Lower leg skin (tissue), 3 donors: ENCODE data around the gene PLA1A.

ENCODE experiments used
- CTCF ChIP-seq, 3 donors: fragments of 450-650 bp; IDR thresholded peaks; one replicate each; pipeline ENCODE4 v1.5.1; 2016; ENCODE audit warnings: antibody characterized with exemption in 3 of 3, mild to moderate bottlenecking in 3 of 3, moderate library complexity in 2 of 3
- POLR2A ChIP-seq, 2 donors: fragments of 450-650 bp; IDR thresholded peaks; one replicate each; pipeline ENCODE4 v1.6.1; 2016 to 2017; ENCODE audit warnings: antibody characterized with exemption in 2 of 2, mild to moderate bottlenecking in 1 of 2, moderate library complexity in 1 of 2

- no peak for TF ChIP-seq CTCF (IDR thresholded peaks at IDR 0.05)
- TF ChIP-seq POLR2A (IDR thresholded peaks at IDR 0.05), result no peak
These were observed 29.8 kb downstream of the PLA1A start for GRCh38 chr3:119627461-119627860.
